HG02642 (cell line): ENCODE measurements around the gene NOPCHAP1.
"Not testable (repeated sequence)": the region's sequence is repeated elsewhere in the genome, so short reads cannot be mapped to it uniquely, and the experiment has no call there.

ENCODE experiments used
- ATAC-seq: cut with Tn5 transposase; IDR thresholded peaks from one replicate; pipeline ENCODE4 v1.9.1; 2021; ENCODE audit warnings: mild to moderate bottlenecking; ENCODE audit not compliant: unreplicated experiment, poor library complexity

The NOPCHAP1 gene

GRCh38 chr12:104964167-104964855 is 21.8 kb upstream of the NOPCHAP1 start:
- no peak for ATAC-seq

DNA sequence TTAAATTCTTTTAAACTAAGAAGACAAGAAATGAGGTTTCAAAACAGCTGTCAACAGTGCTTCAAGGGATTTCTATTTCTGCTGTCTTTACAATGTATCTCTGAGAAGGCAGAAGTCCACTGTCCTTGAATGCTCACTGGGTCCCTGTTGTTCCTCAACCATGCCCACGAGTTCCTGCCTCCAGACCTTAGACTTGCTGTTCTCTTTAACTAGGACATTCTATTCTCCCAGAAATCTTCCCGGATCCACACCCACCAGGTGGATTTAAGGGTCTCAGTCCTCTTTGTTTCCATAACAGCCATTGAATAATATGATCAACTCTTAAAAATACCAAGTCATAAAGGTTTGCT is 21.3 kb upstream of the NOPCHAP1 start:
- ATAC-seq = no peak

- ATAC-seq = peak; percentile 87
Measured at GRCh38 chr12:104966677-104967076, 19.4 kb upstream of the NOPCHAP1 start.

- ATAC-seq = no peak
Measured at GRCh38 chr12:104969343-104969742, 16.8 kb upstream of the NOPCHAP1 start.

GRCh38 chr12:104971306-104971705 is 14.8 kb upstream of the NOPCHAP1 start:
- ATAC-seq = no peak

DNA sequence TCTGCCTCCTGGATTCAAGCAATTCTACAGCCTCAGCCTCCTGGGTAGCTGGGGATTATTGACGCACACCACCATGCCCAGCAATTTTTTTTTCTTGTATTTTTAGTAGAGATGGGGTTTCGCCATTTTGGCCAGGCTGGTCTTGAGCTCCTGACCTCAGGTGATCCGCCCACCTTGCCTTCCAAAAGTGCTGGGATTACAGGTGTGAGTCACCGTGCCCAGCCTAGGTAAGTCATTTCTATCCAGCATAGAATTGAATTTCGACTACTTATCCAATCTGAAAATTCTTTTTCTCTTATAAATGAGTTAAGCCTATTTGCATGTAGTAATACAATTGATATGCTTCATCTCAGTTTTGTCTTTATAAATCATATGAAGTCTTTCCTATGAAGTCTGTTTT is 12.9 kb upstream of the NOPCHAP1 start:
- ATAC-seq = no peak

DNA sequence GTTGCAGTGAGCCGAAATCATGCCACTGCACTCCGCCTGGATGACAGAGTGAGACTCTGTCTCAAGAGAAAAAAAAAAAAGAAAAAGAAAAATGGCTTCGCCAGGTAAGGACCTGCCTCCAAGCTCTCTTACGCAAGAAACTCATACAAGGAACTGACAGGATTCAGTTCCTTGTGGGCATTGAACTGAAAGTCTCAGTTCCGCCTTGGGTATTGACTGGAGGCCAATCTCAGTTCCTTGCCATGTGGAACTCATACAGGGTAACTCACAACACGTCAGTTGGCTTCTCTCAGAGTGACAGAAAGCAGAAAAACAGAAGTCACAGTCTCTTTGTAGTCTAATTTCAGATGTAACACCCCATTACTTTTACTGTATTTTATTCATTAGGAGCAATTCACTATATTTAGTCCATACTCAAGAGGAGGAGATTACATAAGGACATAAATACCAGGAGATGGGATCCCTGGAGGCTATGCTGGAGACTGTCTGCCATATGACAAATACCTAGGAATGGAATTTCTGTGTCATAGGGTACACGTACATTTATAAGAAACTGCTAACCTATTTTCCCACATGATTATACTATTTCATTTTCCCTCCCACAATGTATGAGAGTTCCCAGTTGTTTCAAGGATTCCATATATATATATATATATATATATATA is 11.4 kb upstream of the NOPCHAP1 start:
- peak; percentile 98 for ATAC-seq

GRCh38 chr12:104975587-104976343 is 10.4 kb upstream of the NOPCHAP1 start:
- no peak for ATAC-seq

- no peak for ATAC-seq
Measured at GRCh38 chr12:104976703-104977102, 9.4 kb upstream of the NOPCHAP1 start.

DNA sequence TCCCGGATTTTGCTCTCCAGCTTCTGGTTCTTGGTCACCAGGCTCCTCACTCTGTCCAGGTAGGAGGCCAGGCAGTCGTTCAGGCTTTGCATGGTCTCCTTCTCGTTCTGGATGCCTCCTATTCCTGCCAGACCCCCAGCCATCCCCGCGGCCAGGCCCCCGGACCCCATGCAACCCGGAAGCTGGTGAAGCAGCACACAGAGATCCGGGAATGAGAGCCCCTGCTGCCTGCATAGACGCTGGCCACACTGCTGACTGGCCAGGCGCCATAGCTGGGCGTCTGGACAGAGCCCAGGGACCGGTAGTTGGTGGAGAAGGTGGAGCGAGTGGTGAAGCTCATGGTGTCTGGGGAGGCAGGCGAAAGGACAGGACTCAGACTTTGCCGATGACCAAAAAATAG is 8.4 kb upstream of the NOPCHAP1 start:
- ATAC-seq = not testable (repeated sequence)

- no peak for ATAC-seq
Measured at GRCh38 chr12:104985206-104985605, 910 bp upstream of the NOPCHAP1 start.

GRCh38 chr12:104990950-104991349 is 4.8 kb downstream of the NOPCHAP1 start:
- ATAC-seq = no peak

- ATAC-seq = no peak
Measured at GRCh38 chr12:104991565-104992128, 5.5 kb downstream of the NOPCHAP1 start.

DNA sequence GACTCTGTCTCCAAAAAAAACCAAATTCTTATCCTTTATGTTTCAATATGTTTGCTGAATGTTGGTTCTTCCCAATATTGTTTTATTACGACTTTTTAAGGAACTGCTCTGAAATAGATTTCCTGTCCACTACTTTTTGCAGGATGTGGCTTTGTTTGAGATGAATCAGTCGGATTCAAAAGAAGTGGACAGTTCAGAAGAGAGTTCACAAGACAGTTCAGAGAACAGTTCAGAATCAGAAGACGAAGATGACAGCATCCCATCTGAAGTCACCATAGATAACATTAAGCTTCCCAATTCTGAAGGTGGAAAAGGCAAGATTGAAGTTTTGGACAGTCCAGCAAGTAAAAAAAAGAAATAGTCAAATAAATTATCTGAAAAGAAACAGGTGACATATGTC is 8.2 kb downstream of the NOPCHAP1 start:
- ATAC-seq = no peak

GRCh38 chr12:104997541-104997940 is 11.4 kb downstream of the NOPCHAP1 start:
- ATAC-seq = no peak

- ATAC-seq = no peak
Measured at GRCh38 chr12:104998423-104999346, 12.6 kb downstream of the NOPCHAP1 start.

GRCh38 chr12:104999347-104999685 is 13.2 kb downstream of the NOPCHAP1 start:
- ATAC-seq = no peak

DNA sequence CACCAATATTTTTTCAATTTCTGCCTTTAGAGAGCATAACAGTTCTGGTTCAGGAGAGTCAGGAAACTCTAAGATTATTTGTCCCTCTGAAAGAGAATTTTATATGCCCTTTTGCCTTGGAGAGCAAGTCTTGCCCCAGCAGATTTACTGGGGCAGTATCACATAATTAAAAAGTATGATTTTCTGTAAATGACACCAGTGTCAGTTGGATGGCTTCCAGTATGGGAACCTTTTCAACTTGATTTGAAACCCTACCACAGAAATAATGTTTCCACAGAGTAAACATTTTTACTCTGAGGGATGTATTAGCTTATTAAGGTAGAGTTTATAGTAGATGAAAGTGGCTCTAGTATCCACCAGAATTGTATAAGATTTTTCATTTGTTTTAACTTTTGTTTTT is 15.4 kb downstream of the NOPCHAP1 start:
- ATAC-seq = no peak

GRCh38 chr12:105013892-105014291 is 27.8 kb downstream of the NOPCHAP1 start:
- no peak for ATAC-seq

- ATAC-seq = no peak
Measured at GRCh38 chr12:105014603-105015002, 28.5 kb downstream of the NOPCHAP1 start.
